ENCODE measurements around the gene USP49.

USP49 gene

GRCh38 chr6:41877051-41877680, 18.0 kb downstream of the USP49 start:
- Histone ChIP-seq H3K27ac (ENCODE audit: extremely low read depth, low read depth, low read length) (no peak overlapping the region), H3K4me1 (ENCODE audit: control insufficient read depth, insufficient read depth, low read length) (no peaks in the 10 kb centered on the region), H3K36me3 (ENCODE audit: control insufficient read depth in 2 of 2, insufficient read depth in 1 of 2, low read length in 2 of 2) (no peaks in the 10 kb centered on the region), H3K9me3 (ENCODE audit: control insufficient read depth, insufficient read depth, low read depth, low read length) (no peaks in the 10 kb centered on the region), H3K4me3 (ENCODE audit: low read depth, low read length) (no peak overlapping the region)
- POLR2A ChIA-PET, result interaction anchor here (0.6 to 1.2 kb wide), 5 partner anchors 12 to 47 kb away, joined by 3 to 4 read pairs (median 3); partner anchors contain the start of gene USP49
- CTCF ChIA-PET, result interaction anchor here (0.7 to 0.8 kb wide), 2 partner anchors 26 to 174 kb away, joined by 3 to 5 read pairs; no protein-coding TSS in a partner anchor
- TF ChIP-seq ZBTB21 (tag by site-specific recombination; IDR thresholded peaks at IDR 0.05) (no peak), KLF10 (tag by site-specific recombination; IDR thresholded peaks at IDR 0.05) (no peak), ZNF747 (tag by site-specific recombination; IDR thresholded peaks at IDR 0.05) (no peak), ZFP69B (tag by site-specific recombination; IDR thresholded peaks at IDR 0.05) (no peak), ZNF223 (tag by site-specific recombination; IDR thresholded peaks at IDR 0.05) (no peak), ZNF660 (tag by site-specific recombination; IDR thresholded peaks at IDR 0.05) (no peak), ZBTB17 (tag by site-specific recombination; IDR thresholded peaks at IDR 0.05) (no peak), YY2 (tag by site-specific recombination; IDR thresholded peaks at IDR 0.05) (no peak), ZNF785 (tag by site-specific recombination; IDR thresholded peaks at IDR 0.05) (no peak), RBAK (tag by site-specific recombination; IDR thresholded peaks at IDR 0.05) (no peak), ZBTB20 (tag by site-specific recombination; IDR thresholded peaks at IDR 0.05) (no peak), ZNF175 (tag by site-specific recombination; IDR thresholded peaks at IDR 0.05) (no peak), ZNF174 (tag by site-specific recombination; IDR thresholded peaks at IDR 0.05) (no peak), ZNF274 (IDR thresholded peaks at IDR 0.05; ENCODE audit: low read length) (no peak), ZNF274 (tag by site-specific recombination; IDR thresholded peaks at IDR 0.05; ENCODE audit: borderline replicate concordance) (no peak), MEIS1 (CRISPR knock-in tag; IDR thresholded peaks at IDR 0.05; ENCODE audit: borderline replicate concordance) (no peak), ZNF202 (tag by site-specific recombination; IDR thresholded peaks at IDR 0.05; ENCODE audit: borderline replicate concordance) (no peak)
- TF ChIP-seq, protein P1, sequence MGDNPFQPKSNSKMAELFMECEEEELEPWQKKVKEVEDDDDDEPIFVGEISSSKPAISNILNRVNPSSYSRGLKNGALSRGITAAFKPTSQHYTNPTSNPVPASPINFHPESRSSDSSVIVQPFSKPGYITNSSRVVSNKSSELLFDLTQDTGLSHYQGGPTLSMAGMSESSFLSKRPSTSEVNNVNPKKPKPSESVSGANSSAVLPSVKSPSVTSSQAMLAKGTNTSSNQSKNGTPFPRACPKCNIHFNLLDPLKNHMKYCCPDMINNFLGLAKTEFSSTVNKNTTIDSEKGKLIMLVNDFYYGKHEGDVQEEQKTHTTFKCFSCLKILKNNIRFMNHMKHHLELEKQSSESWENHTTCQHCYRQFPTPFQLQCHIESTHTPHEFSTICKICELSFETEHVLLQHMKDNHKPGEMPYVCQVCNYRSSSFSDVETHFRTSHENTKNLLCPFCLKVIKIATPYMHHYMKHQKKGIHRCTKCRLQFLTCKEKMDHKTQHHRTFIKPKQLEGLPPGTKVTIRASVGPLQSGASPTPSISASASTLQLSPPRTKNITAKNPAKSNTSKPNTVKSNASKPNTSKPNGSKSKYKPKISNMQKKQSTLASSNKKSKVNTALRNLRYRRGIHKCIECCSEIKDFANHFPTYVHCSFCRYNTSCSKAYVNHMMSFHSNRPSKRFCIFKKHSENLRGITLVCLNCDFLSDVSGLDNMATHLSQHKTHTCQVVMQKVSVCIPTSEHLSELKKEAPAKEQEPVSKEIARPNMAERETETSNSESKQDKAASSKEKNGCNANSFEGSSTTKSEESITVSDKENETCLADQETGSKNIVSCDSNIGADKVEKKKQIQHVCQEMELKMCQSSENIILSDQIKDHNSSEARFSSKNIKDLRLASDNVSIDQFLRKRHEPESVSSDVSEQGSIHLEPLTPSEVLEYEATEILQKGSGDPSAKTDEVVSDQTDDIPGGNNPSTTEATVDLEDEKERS (tag by site-specific recombination; IDR thresholded peaks at IDR 0.05), result no peak
- TF ChIP-seq, protein P2, sequence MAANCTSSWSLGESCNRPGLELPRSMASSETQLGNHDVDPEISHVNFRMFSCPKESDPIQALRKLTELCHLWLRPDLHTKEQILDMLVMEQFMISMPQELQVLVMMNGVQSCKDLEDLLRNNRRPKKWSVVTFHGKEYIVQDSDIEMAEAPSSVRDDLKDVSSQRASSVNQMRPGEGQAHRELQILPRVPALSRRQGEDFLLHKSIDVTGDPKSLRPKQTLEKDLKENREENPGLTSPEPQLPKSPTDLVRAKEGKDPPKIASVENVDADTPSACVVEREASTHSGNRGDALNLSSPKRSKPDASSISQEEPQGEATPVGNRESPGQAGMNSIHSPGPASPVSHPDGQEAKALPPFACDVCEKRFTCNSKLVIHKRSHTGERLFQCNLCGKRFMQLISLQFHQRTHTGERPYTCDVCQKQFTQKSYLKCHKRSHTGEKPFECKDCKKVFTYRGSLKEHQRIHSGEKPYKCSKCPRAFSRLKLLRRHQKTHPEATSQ (tag by site-specific recombination; IDR thresholded peaks at IDR 0.05), result no peak

GRCh38 chr6:41874741-41875140, 20.4 kb downstream of the USP49 start:
- Histone ChIP-seq H3K9me3 (ENCODE audit: control insufficient read depth, insufficient read depth, low read depth, low read length) (no peaks in the 10 kb centered on the region), H3K4me1 (ENCODE audit: control insufficient read depth, insufficient read depth, low read length) (no peaks in the 10 kb centered on the region), H3K27ac (ENCODE audit: extremely low read depth, low read depth, low read length) (no peak overlapping the region), H3K36me3 (ENCODE audit: control insufficient read depth in 2 of 2, insufficient read depth in 1 of 2, low read length in 2 of 2) (no peaks in the 10 kb centered on the region), H3K4me3 (ENCODE audit: low read depth, low read length) (no peak overlapping the region)
- ChIA-PET POLR2A (interaction anchor here (0.5 kb wide), 1 partner anchor 38 kb away, joined by 3 read pairs; no protein-coding TSS in a partner anchor), CTCF (interaction anchor here (0.6 to 1.2 kb wide), 2 partner anchors 27 to 268 kb away, joined by 4 to 9 read pairs; partner anchors contain the start of gene C6orf132)
- TF ChIP-seq RBAK (tag by site-specific recombination; IDR thresholded peaks at IDR 0.05) (no peak), ZNF544 (tag by site-specific recombination; IDR thresholded peaks at IDR 0.05) (no peak), ZFP69B (tag by site-specific recombination; IDR thresholded peaks at IDR 0.05) (no peak), ZNF664 (tag by site-specific recombination; IDR thresholded peaks at IDR 0.05) (no peak), ZBTB20 (tag by site-specific recombination; IDR thresholded peaks at IDR 0.05) (no peak)
- TF ChIP-seq, protein P3, sequence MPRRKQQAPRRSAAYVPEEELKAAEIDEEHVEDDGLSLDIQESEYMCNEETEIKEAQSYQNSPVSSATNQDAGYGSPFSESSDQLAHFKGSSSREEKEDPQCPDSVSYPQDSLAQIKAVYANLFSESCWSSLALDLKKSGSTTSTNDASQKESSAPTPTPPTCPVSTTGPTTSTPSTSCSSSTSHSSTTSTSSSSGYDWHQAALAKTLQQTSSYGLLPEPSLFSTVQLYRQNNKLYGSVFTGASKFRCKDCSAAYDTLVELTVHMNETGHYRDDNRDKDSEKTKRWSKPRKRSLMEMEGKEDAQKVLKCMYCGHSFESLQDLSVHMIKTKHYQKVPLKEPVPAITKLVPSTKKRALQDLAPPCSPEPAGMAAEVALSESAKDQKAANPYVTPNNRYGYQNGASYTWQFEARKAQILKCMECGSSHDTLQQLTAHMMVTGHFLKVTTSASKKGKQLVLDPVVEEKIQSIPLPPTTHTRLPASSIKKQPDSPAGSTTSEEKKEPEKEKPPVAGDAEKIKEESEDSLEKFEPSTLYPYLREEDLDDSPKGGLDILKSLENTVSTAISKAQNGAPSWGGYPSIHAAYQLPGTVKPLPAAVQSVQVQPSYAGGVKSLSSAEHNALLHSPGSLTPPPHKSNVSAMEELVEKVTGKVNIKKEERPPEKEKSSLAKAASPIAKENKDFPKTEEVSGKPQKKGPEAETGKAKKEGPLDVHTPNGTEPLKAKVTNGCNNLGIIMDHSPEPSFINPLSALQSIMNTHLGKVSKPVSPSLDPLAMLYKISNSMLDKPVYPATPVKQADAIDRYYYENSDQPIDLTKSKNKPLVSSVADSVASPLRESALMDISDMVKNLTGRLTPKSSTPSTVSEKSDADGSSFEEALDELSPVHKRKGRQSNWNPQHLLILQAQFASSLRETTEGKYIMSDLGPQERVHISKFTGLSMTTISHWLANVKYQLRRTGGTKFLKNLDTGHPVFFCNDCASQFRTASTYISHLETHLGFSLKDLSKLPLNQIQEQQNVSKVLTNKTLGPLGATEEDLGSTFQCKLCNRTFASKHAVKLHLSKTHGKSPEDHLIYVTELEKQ (tag by site-specific recombination; IDR thresholded peaks at IDR 0.05; ENCODE audit: borderline replicate concordance), result no peak

Data from HEK293 (cell line).